Naive thymus-derived CD4-positive, alpha-beta T cell (primary cell): ENCODE results near the gene HYCC1. TPM values are rescaled to one million over a fixed set of nuclear protein-coding genes. Genes with fewer than 3 reads are reported as not detected.

Source experiments
- ATAC-seq: fragments of 150-1000 bp; cut with Tn5 transposase; 2 replicates; pipeline ENCODE4 v1.10.0; 2021; ENCODE audit warnings: mild to moderate bottlenecking, moderate library complexity
- CTCF ChIA-PET: fragments of 350-600 bp; sonication (Branson Sonifier 250); formaldehyde crosslinking; loops from one replicate; lab custom pipeline; 2021; ENCODE audit warnings: antibody characterized with exemption; lab: Charles Lee
- POLR2A ChIA-PET: fragments of 350-600 bp; sonication (Branson Sonifier 250); formaldehyde crosslinking; loops from one replicate; lab custom pipeline; 2021; ENCODE audit warnings: antibody characterized with exemption, inconsistent platforms; lab: Charles Lee
- DNase-seq, 9 donors: peaks; one replicate each; pipeline versions ENCODE4 v3.0.0 to v3.0.0-alpha.2; 2020 to 2022; ENCODE audit warnings: mixed read lengths in 1 of 9
- H3K27ac ChIP-seq: one replicate; pipeline ENCODE4 v1.7.0; 2013; ENCODE audit warnings: mild to moderate bottlenecking, low read depth, low read length, moderate library complexity
- H3K27me3 ChIP-seq, 2 donors: one replicate each; pipeline ENCODE4 v1.7.0; 2013; ENCODE audit warnings: low read length in 2 of 2, mild to moderate bottlenecking in 2 of 2, moderate library complexity in 2 of 2; ENCODE audit not compliant: control insufficient read depth in 2 of 2, insufficient read depth in 2 of 2
- H3K36me3 ChIP-seq, 3 experiments: 1 replicate in 2 of 3; 2 replicates in 1 of 3; pipeline ENCODE4 v1.7.0; 2013; ENCODE audit warnings: low read length in 3 of 3, mild to moderate bottlenecking in 3 of 3, moderate library complexity in 1 of 3; ENCODE audit not compliant: insufficient read depth in 3 of 3, control insufficient read depth in 2 of 3
- H3K4me1 ChIP-seq, 2 donors: one replicate each; pipeline ENCODE4 v1.7.0; 2013; ENCODE audit warnings: low read length in 2 of 2, mild to moderate bottlenecking in 2 of 2, moderate library complexity in 1 of 2; ENCODE audit not compliant: control insufficient read depth in 2 of 2, insufficient read depth in 2 of 2
- H3K4me3 ChIP-seq: 2 replicates; pipeline ENCODE4 v1.7.0; 2013; ENCODE audit warnings: mild to moderate bottlenecking, low read length
- H3K9me3 ChIP-seq, 3 experiments: 1 replicate in 2 of 3; 2 replicates in 1 of 3; pipeline ENCODE4 v1.7.0; 2013; ENCODE audit warnings: low read length in 3 of 3; ENCODE audit not compliant: control insufficient read depth in 2 of 3
- H3K27ac Mint-ChIP-seq, 9 donors: one replicate each; pipeline ENCODE4 v1.8.0; 2020 to 2022; ENCODE audit warnings: mixed read lengths in 9 of 9, mild to moderate bottlenecking in 8 of 9, moderate library complexity in 5 of 9, inconsistent platforms in 2 of 9
- H3K27me3 Mint-ChIP-seq, 5 donors: one replicate each; pipeline ENCODE4 v1.8.0; 2021 to 2022; ENCODE audit warnings: mixed read lengths in 5 of 5, mild to moderate bottlenecking in 1 of 5
- H3K36me3 Mint-ChIP-seq, 5 donors: one replicate each; pipeline ENCODE4 v1.8.0; 2020 to 2022; ENCODE audit warnings: mixed read lengths in 5 of 5, mild to moderate bottlenecking in 3 of 5, inconsistent platforms in 1 of 5
- H3K4me1 Mint-ChIP-seq, 7 donors: one replicate each; pipeline ENCODE4 v1.8.0; 2020 to 2022; ENCODE audit warnings: mixed read lengths in 7 of 7, mild to moderate bottlenecking in 3 of 7, inconsistent platforms in 1 of 7
- H3K4me3 Mint-ChIP-seq, 10 donors: one replicate each; pipeline ENCODE4 v1.8.0; 2020 to 2022; ENCODE audit warnings: mild to moderate bottlenecking in 10 of 10, mixed read lengths in 10 of 10, moderate library complexity in 6 of 10, inconsistent platforms in 2 of 10
- H3K9me3 Mint-ChIP-seq, 11 donors: one replicate each; pipeline ENCODE4 v1.8.0; 2020 to 2022; ENCODE audit warnings: mixed read lengths in 11 of 11, mild to moderate bottlenecking in 4 of 11, inconsistent platforms in 1 of 11, moderate library complexity in 1 of 11
- intact Hi-C, 2 donors: fragments of 100-400 bp; cut with micrococcal nuclease; formaldehyde crosslinking; loops; one replicate each; pipeline ENCODE4 v1.15.1; 2023
- polyA plus RNA-seq, 2 donors: library from polyadenylated mRNA; unstranded; fragments of 300-500 nt; fragmentation: Illumina TruSeq; gene quantifications; one replicate each; pipeline ENCODE4 v1.2.3, GENCODE V29; 2021
- total RNA-seq, 6 experiments: library from RNA in 5 of 6; stranded (reverse) in 5 of 6; gene quantifications; 1 replicate in 5 of 6; 2 replicates in 1 of 6; pipeline ENCODE4 v1.2.3 and lab custom pipeline; 2021 to 2026

Gene HYCC1
- total and polyA plus RNA-seq, 7 experiments from 2014 or later, result 9.0 to 67.0 (median 17.6) TPM

- intact Hi-C loops, result no loop called here
- POLR2A ChIA-PET, result no interaction called here
- no peak for ATAC-seq
These were observed 13.3 kb upstream of the HYCC1 start for GRCh38 chr7:23027261-23027660.

GRCh38 chr7:23026164-23026563 is 12.2 kb upstream of the HYCC1 start:
- DNase-seq (no peak), ATAC-seq (no peak)
- Histone ChIP-seq H3K4me3 (no peak overlapping the region), H3K27ac (no peak overlapping the region), H3K4me1 (no peaks in the 10 kb centered on the region), H3K9me3 (no peaks in the 10 kb centered on the region), H3K27me3 (no peaks in the 10 kb centered on the region), H3K36me3 (no peaks in the 10 kb centered on the region)
- peaks cover 0 to 4% (median 0%) of the 10 kb centered on the region in 11 donors for H3K9me3 Mint-ChIP-seq
- peaks cover 0 to 45% (median 11%) of the 10 kb centered on the region in 5 donors for H3K27me3 Mint-ChIP-seq
- no peak overlapping the region for H3K4me3 Mint-ChIP-seq
- no peak overlapping the region for H3K27ac Mint-ChIP-seq
- POLR2A ChIA-PET, result no interaction called here
- H3K4me1 Mint-ChIP-seq, result peaks cover 0 to 14% (median under 1%) of the 10 kb centered on the region in 7 donors
- intact Hi-C loops, result no loop called here
- peaks cover 0 to 5% (median 0%) of the 10 kb centered on the region in 5 donors for H3K36me3 Mint-ChIP-seq
- CTCF ChIA-PET, result interaction anchor here (1.3 kb wide), 1 partner anchor 29 kb away, joined by 3 read pairs; no protein-coding TSS in a partner anchor

More at GRCh38 chr7:23027261-23027660, 13.3 kb upstream of the HYCC1 start:
- no peak for DNase-seq
- Mint-ChIP-seq H3K9me3 (no peaks in the 10 kb centered on the region), H3K27ac (no peak overlapping the region), H3K4me1 (peaks cover 0 to 4% (median 0%) of the 10 kb centered on the region in 7 donors), H3K27me3 (peaks cover 0 to 45% (median 11%) of the 10 kb centered on the region in 5 donors), H3K4me3 (no peak overlapping the region), H3K36me3 (no peaks in the 10 kb centered on the region)
- CTCF ChIA-PET, result interaction anchor here (0.6 kb wide), 1 partner anchor 12 kb away, joined by 6 read pairs; no protein-coding TSS in a partner anchor
- no peaks in the 10 kb centered on the region for H3K27me3 ChIP-seq
- no peak overlapping the region for H3K27ac ChIP-seq
- H3K4me1 ChIP-seq, result no peaks in the 10 kb centered on the region
- no peaks in the 10 kb centered on the region for H3K9me3 ChIP-seq
- no peak overlapping the region for H3K4me3 ChIP-seq
- no peaks in the 10 kb centered on the region for H3K36me3 ChIP-seq

- Histone ChIP-seq H3K4me1 (no peaks in the 10 kb centered on the region), H3K9me3 (no peaks in the 10 kb centered on the region), H3K4me3 (no peak overlapping the region), H3K36me3 (no peaks in the 10 kb centered on the region), H3K27ac (no peak overlapping the region), H3K27me3 (no peaks in the 10 kb centered on the region)
- ChIA-PET CTCF (interaction anchor here (0.8 kb wide), 1 partner anchor 31 kb away, joined by 4 read pairs; no protein-coding TSS in a partner anchor), POLR2A (no interaction called here)
- H3K9me3 Mint-ChIP-seq, result peaks cover 0 to 6% (median 0%) of the 10 kb centered on the region in 11 donors
- H3K27ac Mint-ChIP-seq, result no peak overlapping the region
- no peak overlapping the region for H3K4me3 Mint-ChIP-seq
- peaks cover 0 to 12% (median 0%) of the 10 kb centered on the region in 5 donors for H3K36me3 Mint-ChIP-seq
- no peak for DNase-seq
- peaks cover 0 to 44% (median 11%) of the 10 kb centered on the region in 5 donors for H3K27me3 Mint-ChIP-seq
- ATAC-seq, result no peak
- H3K4me1 Mint-ChIP-seq, result peaks cover 0 to 26% (median 9%) of the 10 kb centered on the region in 7 donors
- intact Hi-C loops, result no loop called here
These were observed 10.5 kb upstream of the HYCC1 start for GRCh38 chr7:23024454-23024853.

- Histone ChIP-seq H3K4me3 (no peak overlapping the region), H3K27me3 (no peaks in the 10 kb centered on the region), H3K27ac (no peak overlapping the region), H3K9me3 (no peaks in the 10 kb centered on the region), H3K36me3 (no peaks in the 10 kb centered on the region), H3K4me1 (no peaks in the 10 kb centered on the region)
- Mint-ChIP-seq H3K27me3 (peaks cover 0 to 32% (median 11%) of the 10 kb centered on the region in 5 donors), H3K4me3 (no peak overlapping the region), H3K9me3 (peaks cover 0 to 6% (median 0%) of the 10 kb centered on the region in 11 donors), H3K4me1 (peaks cover under 1 to 33% (median 9%) of the 10 kb centered on the region in 7 donors), H3K27ac (no peak overlapping the region), H3K36me3 (peaks cover 0 to 13% (median 0%) of the 10 kb centered on the region in 5 donors)
- DNase-seq, result no peak
- CTCF ChIA-PET, result no interaction called here
- POLR2A ChIA-PET, result no interaction called here
- no peak for ATAC-seq
- intact Hi-C loops, result no loop called here
These were observed 8.9 kb upstream of the HYCC1 start for GRCh38 chr7:23022851-23023250.

- DNase-seq (no peak), ATAC-seq (no peak)
- ChIA-PET CTCF (no interaction called here), POLR2A (no interaction called here)
- H3K4me1 Mint-ChIP-seq, result peaks cover 5 to 37% (median 10%) of the 10 kb centered on the region in 7 donors
- peaks cover 0 to 6% (median 0%) of the 10 kb centered on the region in 11 donors for H3K9me3 Mint-ChIP-seq
- Histone ChIP-seq H3K27ac (no peak overlapping the region), H3K4me3 (no peak overlapping the region), H3K36me3 (no peaks in the 10 kb centered on the region), H3K4me1 (no peaks in the 10 kb centered on the region), H3K27me3 (no peaks in the 10 kb centered on the region), H3K9me3 (no peaks in the 10 kb centered on the region)
- H3K36me3 Mint-ChIP-seq, result peaks cover 0 to 13% (median 0%) of the 10 kb centered on the region in 5 donors
- no peak overlapping the region for H3K4me3 Mint-ChIP-seq
- no peak overlapping the region for H3K27ac Mint-ChIP-seq
- peaks cover 0 to 28% (median 11%) of the 10 kb centered on the region in 5 donors for H3K27me3 Mint-ChIP-seq
- intact Hi-C loops, result no loop called here
These were observed 8.4 kb upstream of the HYCC1 start for GRCh38 chr7:23022258-23022769.

GRCh38 chr7:23021596-23021995 is 7.7 kb upstream of the HYCC1 start:
- Mint-ChIP-seq H3K27ac (peak overlapping the region in 1 of 9 donors; percentile 85), H3K9me3 (peaks cover 0 to 6% (median 0%) of the 10 kb centered on the region in 11 donors), H3K4me1 (peaks cover 9 to 44% (median 17%) of the 10 kb centered on the region in 7 donors), H3K27me3 (peaks cover 0 to 21% (median 11%) of the 10 kb centered on the region in 5 donors), H3K36me3 (peaks cover 0 to 13% (median 0%) of the 10 kb centered on the region in 5 donors), H3K4me3 (no peak overlapping the region)
- ChIA-PET POLR2A (no interaction called here), CTCF (no interaction called here)
- no peaks in the 10 kb centered on the region for H3K27me3 ChIP-seq
- no peak overlapping the region for H3K4me3 ChIP-seq
- no peak for ATAC-seq
- intact Hi-C loops, result no loop called here
- no peak overlapping the region for H3K27ac ChIP-seq
- no peak for DNase-seq
- no peaks in the 10 kb centered on the region for H3K36me3 ChIP-seq
- no peaks in the 10 kb centered on the region for H3K9me3 ChIP-seq
- H3K4me1 ChIP-seq, result no peaks in the 10 kb centered on the region
